HG02610 (cell line): ENCODE data around the gene LTF.

Experiments
- ATAC-seq: cut with Tn5 transposase; IDR thresholded peaks from one replicate; pipeline ENCODE4 v1.9.1; 2021; ENCODE audit warnings: mild to moderate bottlenecking, moderate library complexity; ENCODE audit not compliant: unreplicated experiment

LTF gene

DNA sequence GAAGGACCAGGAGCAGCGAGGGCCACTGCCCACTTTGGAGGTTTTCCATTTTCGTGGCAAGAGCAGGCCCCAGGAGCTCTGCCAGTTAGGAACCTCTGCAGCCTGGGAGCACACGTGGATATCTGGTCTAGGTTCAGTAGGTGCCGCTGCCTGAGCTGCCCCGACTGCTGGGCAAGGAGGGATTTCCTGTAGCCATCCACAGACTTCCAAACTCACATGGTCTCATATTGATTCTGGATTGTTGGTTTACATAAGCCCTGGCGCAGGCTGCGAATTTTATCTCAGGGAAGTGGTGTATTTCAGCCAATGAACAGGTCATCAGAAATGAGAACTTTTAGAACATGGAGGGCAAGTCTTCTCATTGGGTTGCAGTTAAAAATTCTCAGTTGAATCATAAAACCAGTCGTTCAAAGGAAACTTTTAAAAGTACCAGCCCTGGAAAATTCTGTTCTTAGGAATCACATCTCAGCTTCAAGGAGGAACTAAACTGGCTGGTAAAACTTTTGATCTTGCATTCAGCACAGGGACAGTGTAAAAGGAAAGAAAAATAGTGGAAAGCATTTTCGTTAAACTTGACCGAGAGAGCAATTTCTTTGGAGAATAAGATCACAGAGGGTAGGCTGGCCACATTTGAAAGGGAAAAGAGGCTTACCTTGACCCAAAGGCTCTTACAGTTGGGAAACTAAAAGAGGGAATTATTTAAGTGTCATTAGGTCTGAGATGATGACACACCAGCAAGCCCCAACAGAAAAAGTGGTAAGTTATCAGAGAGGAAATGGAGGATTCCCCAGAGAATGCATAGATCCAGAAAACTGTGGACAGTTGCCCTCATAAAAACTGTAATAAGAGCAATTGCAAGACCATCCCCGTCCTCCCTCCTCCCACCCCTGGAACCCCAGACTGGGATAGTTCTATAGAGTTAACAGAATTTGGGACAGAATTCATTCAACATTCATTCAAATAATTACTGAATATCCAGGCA, 26.7 kb upstream of the LTF start:
- no peak for ATAC-seq

DNA sequence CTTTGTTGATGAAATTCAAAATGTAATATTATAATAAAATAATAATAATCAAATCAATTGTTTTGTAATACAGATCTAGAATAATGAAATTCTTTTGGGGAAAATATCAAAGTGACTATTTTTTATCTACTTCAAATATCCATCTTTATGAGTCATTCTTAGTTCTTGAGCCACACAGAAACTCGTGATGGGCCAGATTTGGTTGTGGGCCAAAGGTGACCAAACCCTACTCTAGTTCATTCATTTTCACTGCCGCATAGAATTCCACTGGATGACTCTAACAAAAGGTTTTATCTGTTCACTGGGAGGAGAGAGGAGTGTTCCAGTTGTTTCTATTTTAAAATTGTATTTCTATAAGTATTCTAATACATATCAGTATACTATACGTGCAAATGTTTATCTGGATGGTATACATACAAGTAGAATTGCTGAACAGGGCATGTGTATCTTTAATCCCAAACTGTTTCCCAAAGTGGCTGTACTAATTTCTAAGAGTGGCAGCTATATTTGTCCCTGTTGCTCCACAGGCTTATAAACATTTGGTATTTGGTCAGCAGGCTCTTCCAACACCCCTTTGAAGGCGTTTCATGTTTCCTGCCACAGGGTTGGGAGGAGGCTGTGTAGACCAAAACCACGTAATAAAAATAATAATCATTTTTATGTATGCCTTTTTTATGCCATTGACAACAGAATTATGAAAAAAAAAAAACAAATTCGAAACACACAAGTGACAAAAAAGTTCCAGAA, 25.8 kb upstream of the LTF start:
- no peak for ATAC-seq

DNA sequence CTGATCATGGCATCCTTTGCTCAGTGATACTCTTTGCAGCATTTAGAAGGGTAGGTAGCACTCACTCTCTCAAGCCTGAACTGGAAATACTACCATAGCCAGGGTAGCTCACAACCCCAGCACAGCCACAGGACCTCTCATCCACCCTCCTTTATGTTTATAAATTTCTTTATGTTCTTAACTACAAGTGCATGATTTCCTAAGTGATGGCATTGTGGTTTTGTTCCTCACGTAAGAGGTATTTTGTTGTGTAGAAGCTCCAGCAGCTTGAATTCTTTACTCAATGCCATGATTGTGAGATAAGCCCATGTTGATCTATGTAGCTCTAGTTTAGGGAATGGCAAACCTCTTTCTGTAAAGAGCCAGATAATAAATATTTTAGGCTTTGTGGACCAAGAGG, 25.2 kb upstream of the LTF start:
- no peak for ATAC-seq

- no peak for ATAC-seq
Observed at GRCh38 chr3:46489381-46489780, 24.7 kb upstream of the LTF start.

DNA sequence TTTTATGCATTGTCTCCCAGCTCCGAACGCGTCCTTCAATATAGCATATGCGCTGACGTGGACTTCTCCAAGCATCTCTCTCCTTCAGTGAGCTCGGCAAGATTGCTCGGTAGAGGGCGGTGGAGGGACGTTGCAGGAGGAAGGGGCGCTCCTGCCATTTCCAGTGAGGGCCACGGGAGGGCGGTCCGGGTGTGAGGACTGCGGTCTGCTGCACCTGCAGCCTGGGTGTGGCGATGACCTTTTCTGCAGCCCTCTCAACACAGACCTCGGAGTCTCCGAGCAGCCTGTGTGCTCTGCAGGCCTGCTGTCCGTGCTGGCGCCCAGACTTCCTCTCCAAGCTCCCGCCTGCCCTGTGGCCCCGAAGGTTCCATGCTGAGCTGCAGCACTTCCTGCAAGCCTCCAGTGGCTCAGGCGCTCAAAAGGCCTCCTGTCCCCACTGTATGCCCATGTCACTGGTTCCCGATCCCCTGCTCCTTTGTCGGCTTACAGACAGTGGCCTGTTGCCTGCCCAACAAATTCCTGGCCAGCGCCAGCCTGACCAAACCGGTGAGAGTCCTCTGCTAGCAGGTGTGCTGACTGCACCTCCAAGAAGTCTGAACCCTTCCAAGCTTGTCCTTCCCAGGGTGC, 24.1 kb upstream of the LTF start:
- peak; percentile 93 for ATAC-seq

DNA sequence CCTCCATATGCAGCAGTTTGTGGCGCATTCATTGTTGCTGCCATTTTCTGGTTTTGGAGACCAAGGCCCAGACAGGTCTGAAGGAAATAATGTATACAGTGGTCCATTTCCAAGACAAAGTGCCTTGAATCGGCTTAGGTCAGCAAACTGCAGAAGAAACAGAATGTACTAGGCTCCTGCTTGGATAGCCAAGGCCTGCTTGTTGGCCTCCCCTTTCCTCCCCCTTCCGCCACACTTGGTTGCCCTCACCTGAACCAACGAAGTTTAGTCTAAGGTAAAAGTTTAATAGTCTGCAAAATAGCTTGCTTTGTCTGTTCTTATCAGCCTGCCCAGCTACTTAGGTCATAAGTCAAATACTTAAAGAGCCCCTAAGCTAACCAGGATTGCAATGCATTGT, 21.1 kb upstream of the LTF start:
- no peak for ATAC-seq

- ATAC-seq = no peak
Observed at GRCh38 chr3:46484911-46485778, 20.4 kb upstream of the LTF start.

DNA sequence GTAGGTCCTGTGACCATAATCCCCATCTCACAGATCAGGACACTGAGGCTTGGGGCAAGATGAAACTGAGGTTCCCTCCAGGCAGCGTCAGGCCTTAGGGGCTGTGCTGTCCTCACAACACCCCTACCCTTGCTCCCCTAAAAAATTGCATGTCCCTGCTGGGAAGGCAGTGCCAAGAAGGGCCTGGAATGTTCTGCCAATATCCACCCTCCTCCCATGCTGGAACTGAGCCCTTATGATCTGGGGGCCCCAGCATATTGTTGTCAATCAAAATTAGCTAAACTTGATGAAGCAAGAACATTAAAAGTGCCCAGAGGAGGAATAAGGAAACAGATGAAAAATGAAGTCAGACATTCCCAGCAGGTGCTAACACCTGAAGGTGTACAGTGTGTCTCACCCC, 19.7 kb upstream of the LTF start:
- ATAC-seq = no peak

GRCh38 chr3:46483825-46484224, 19.1 kb upstream of the LTF start:
- ATAC-seq = no peak

GRCh38 chr3:46482632-46483350, 18.1 kb upstream of the LTF start:
- ATAC-seq = no peak

DNA sequence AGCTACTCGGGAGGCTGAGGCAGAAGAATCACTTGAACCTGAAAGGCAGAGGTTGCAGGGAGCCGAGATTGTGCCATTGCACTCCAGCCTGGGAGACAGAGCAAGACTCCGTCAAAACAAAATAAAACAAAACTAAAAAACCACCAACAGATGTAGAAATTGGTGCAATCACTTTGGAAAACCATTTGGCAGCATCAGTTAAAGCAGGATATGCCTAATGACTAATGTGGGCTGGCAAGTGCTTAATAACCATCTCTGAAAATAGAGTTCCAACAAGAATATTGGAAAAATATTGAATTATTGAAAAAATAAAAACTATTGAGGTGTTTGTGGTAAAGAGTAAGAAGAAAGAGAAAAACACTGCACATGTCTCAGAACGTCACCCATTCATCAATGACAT, 16.9 kb upstream of the LTF start:
- ATAC-seq = no peak

- ATAC-seq = no peak
Observed at GRCh38 chr3:46480491-46481195, 15.9 kb upstream of the LTF start.

DNA sequence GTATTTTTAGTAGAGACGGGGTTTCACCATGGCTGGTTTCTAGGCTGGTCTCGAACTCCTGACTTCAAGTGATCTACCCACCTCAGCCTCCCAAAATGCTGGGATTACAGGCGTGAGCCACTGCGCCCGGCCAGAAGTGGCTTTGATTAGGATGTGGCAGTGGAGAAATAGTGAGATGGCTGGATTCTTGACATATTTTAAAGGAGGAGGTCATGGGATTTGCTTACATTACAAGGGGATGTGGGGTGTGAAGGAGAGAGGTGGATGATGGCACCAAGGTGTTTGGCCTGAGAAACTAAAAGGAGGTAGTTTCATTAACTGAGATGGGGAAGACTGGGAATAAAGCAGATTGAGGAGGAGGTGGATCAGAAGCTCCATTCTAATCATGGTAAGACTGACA, 15.0 kb upstream of the LTF start:
- no peak for ATAC-seq

DNA sequence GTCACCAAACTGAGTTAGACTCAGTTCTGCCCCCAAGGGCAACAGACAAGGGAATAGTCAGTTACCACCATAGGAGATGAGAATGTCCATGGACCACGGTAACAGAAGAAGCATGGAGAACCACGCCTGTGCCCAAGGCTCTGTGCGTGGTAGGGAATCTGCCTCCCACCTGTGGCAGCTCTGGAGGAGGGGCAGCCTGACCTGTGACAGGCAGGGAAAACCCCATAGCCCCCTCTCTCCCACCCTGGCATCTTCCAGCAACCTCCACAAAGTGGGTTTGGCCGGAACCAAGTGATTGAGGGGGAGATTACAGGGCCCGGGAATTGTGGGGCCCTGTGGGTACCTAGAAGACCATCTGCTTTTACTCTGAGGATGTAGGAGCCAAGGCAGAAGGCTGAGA, 14.3 kb upstream of the LTF start:
- ATAC-seq = no peak

DNA sequence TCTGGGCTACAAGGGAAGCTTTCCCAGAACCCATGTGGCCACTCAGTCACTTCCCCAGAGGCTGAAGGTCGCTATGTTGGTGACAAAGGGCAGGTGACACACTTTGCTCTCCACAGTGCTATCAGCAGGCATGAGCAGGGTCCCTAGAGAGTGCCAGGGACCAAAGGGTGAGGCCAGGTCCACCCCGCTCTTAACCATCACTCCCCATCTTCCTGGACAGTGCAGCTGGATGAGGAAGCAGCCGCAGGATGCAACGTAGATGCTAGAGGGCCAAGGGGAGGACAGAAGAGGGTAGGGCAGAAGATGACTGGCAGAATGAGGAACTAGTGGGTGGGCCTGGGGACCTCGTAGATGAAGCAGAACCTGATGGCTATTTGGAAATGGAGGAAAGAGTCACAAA, 13.6 kb upstream of the LTF start:
- ATAC-seq = no peak

- ATAC-seq = no peak
Observed at GRCh38 chr3:46477756-46478155, 13.1 kb upstream of the LTF start.

GRCh38 chr3:46477145-46477544, 12.4 kb upstream of the LTF start:
- ATAC-seq = no peak

DNA sequence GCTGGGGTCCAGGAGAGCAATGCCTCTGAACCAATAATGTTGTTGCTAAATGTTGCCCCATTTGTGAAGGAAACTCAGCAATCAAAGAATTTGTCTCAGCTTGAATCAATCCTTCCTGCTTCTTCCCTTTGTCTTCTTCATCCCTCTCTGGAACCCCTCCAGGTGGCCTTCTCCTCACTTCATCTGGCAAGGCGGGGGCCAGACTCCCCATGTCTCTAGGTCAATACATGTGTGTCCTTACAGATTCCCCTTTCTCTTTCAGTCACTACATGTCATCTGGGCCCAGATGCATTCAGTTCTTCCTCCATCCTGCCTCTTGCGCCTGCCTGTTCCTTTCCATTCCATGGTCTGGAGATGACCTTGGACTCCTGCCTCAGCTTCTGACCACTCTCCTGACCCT, 8.0 kb upstream of the LTF start:
- no peak for ATAC-seq

DNA sequence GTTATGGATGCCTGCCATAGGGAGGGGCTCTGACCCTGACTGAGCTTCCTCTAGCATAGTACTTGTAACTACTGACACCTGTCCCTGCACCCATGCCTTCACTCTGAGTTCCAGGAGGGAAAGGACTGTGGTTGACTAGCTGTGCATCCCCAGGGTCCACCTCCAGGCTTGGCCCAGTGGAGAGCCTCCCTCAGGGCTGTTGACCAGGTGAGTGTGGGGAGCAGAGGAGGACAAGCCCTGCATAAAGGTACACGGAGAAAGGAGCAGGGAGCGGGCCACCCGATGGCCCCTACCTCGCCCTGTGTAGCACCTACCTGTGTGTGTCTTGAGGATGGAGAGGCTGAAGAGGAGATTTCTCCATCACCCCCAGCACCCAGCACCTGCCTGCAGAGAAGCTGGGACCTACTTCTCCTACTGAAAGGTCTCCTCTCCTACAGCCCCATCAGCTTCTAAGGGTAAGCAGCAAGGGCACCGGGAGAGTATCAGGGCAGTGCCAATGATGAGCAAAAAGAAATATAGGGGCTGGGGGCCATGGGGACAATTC, 6.7 kb upstream of the LTF start:
- ATAC-seq = no peak
